ENCODE measurements around the gene ANKS1B.

Gene ANKS1B

DNA sequence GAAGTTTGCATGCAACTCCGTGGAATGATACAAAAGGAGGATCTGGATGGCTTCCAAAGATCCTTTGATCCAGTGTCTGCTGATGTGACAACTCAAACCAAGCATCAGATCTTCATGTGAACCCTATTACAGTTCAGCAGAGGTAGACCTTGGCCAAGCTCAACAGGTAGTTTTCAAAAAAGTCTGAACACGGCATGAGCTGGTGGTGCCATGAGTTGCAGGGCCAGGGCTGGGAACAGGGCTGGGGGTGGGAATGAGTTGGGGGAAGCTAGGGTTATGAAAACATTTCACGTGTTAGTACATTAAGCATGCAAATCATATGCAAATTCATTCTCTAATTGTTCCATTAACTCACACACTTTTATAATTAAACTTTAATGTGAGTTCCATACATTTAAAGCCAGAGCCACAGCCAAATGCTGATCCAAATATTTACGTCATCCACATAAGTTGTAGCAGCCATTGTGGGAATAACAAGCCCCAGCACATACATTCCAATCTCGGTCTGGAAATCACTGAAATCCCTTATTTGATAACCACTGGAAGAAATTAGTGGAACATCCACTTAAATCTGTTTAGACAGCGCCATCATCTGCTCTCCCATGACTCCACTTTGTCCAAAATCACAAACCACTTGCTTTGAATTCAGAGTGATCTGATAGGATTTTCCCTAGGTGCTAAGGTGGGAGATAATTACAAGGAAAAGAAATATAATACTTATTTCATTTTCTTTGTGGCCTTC is 1181.1 kb downstream of the ANKS1B start:
- ATAC-seq = peak; percentile 32; the same call in 2 of the 3 replicates

GRCh38 chr12:98799822-98800221 is 1184.9 kb downstream of the ANKS1B start:
- TF ChIP-seq SNAI2 (CRISPR knock-in tag; IDR thresholded peaks at IDR 0.05) (no peak), ESRRG (CRISPR knock-in tag; IDR thresholded peaks at IDR 0.05) (no peak), TCF4 (CRISPR knock-in tag; IDR thresholded peaks at IDR 0.05; ENCODE audit: borderline replicate concordance) (no peak), BACH2 (CRISPR knock-in tag; IDR thresholded peaks at IDR 0.05; ENCODE audit: borderline replicate concordance) (no peak), OSR1 (CRISPR knock-in tag; IDR thresholded peaks at IDR 0.05) (no peak), PATZ1 (CRISPR knock-in tag; IDR thresholded peaks at IDR 0.05; ENCODE audit: borderline replicate concordance) (no peak), CSDC2 (CRISPR knock-in tag; IDR thresholded peaks at IDR 0.05) (no peak), ZNF70 (CRISPR knock-in tag; IDR thresholded peaks at IDR 0.05) (no peak)
- TF ChIP-seq, protein P1, sequence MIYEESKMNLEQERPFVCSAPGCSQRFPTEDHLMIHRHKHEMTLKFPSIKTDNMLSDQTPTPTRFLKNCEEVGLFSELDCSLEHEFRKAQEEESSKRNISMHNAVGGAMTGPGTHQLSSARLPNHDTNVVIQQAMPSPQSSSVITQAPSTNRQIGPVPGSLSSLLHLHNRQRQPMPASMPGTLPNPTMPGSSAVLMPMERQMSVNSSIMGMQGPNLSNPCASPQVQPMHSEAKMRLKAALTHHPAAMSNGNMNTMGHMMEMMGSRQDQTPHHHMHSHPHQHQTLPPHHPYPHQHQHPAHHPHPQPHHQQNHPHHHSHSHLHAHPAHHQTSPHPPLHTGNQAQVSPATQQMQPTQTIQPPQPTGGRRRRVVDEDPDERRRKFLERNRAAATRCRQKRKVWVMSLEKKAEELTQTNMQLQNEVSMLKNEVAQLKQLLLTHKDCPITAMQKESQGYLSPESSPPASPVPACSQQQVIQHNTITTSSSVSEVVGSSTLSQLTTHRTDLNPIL (CRISPR knock-in tag; IDR thresholded peaks at IDR 0.05; ENCODE audit: low read depth) = no peak
- no peak for ATAC-seq

More for the DNA sequence above, 1181.1 kb downstream of the ANKS1B start:
- TF ChIP-seq ZC3H10 (CRISPR knock-in tag; IDR thresholded peaks at IDR 0.05) = no peak
- no peak for TF ChIP-seq TCF4 (CRISPR knock-in tag; IDR thresholded peaks at IDR 0.05; ENCODE audit: borderline replicate concordance)
- no peak for TF ChIP-seq ZNF70 (CRISPR knock-in tag; IDR thresholded peaks at IDR 0.05)
- TF ChIP-seq ZNF8 (CRISPR knock-in tag; IDR thresholded peaks at IDR 0.05) = no peak
- no peak for TF ChIP-seq CSRNP3 (CRISPR knock-in tag; IDR thresholded peaks at IDR 0.05)
- TF ChIP-seq GLIS3 (CRISPR knock-in tag; IDR thresholded peaks at IDR 0.05) = no peak
- TF ChIP-seq PATZ1 (CRISPR knock-in tag; IDR thresholded peaks at IDR 0.05; ENCODE audit: borderline replicate concordance) = no peak
- no peak for TF ChIP-seq POU6F1 (CRISPR knock-in tag; IDR thresholded peaks at IDR 0.05; ENCODE audit: borderline replicate concordance, low read depth)
- no peak for TF ChIP-seq CSDC2 (CRISPR knock-in tag; IDR thresholded peaks at IDR 0.05)
- TF ChIP-seq SNAI2 (CRISPR knock-in tag; IDR thresholded peaks at IDR 0.05) = no peak
- TF ChIP-seq ISL1 (CRISPR knock-in tag; IDR thresholded peaks at IDR 0.05) = no peak
- TF ChIP-seq ARNTL (CRISPR knock-in tag; IDR thresholded peaks at IDR 0.05; ENCODE audit: borderline replicate concordance, low read depth) = no peak
- no peak for TF ChIP-seq ZFP3 (CRISPR knock-in tag; IDR thresholded peaks at IDR 0.05)

GRCh38 chr12:98799146-98799810 is 1185.5 kb downstream of the ANKS1B start:
- ATAC-seq = no peak
- no peak for TF ChIP-seq POU6F1 (CRISPR knock-in tag; IDR thresholded peaks at IDR 0.05; ENCODE audit: borderline replicate concordance, low read depth)
- no peak for TF ChIP-seq CSDC2 (CRISPR knock-in tag; IDR thresholded peaks at IDR 0.05)
- TF ChIP-seq ISL1 (CRISPR knock-in tag; IDR thresholded peaks at IDR 0.05) = no peak
- no peak for TF ChIP-seq ESRRG (CRISPR knock-in tag; IDR thresholded peaks at IDR 0.05)
- no peak for TF ChIP-seq ZFP30 (CRISPR knock-in tag; IDR thresholded peaks at IDR 0.05)
- no peak for TF ChIP-seq ZNF565 (CRISPR knock-in tag; conservative IDR thresholded peaks at IDR 0.05; ENCODE audit: low read depth)
- TF ChIP-seq ARNTL (CRISPR knock-in tag; IDR thresholded peaks at IDR 0.05; ENCODE audit: borderline replicate concordance, low read depth) = no peak
- TF ChIP-seq, protein P1 (CRISPR knock-in tag; IDR thresholded peaks at IDR 0.05; ENCODE audit: low read depth) = no peak
